Gastrocnemius medialis (tissue), 4 donors: Measurements from ENCODE around the gene MED17. TPM values are rescaled to one million over a fixed set of nuclear protein-coding genes. Genes with fewer than 3 reads are reported as not detected.

Experiments used
- ATAC-seq, 2 donors: fragments of 150-250 bp; one replicate each; pipeline ENCODE4 v1.9.1; 2016
- DNase-seq, 2 donors: peaks; one replicate each; pipeline ENCODE4 v3.0.0-alpha.2; 2019
- H3K27ac ChIP-seq, 4 donors: fragments of 200-600 bp; sonication (generic); 1 replicate in 1 of 4; 2 replicates in 3 of 4; pipeline ENCODE4 v1.5.1; 2016 to 2018; ENCODE audit warnings: mild to moderate bottlenecking in 2 of 4, moderate library complexity in 1 of 4
- H3K27me3 ChIP-seq, 3 donors: fragments of 200-600 bp; sonication (generic) in 2 of 3; 1 replicate in 1 of 3; 2 replicates in 2 of 3; pipeline versions ENCODE4 v1.5.1 to v1.6.0; 2016 to 2019; ENCODE audit warnings: mild to moderate bottlenecking in 1 of 3, moderate library complexity in 1 of 3
- H3K36me3 ChIP-seq, 2 donors: fragments of 200-600 bp; sonication (generic) in 1 of 2; one replicate each; pipeline ENCODE4 v1.5.1; 2017 to 2018
- H3K4me1 ChIP-seq, 2 donors: fragments of 200-600 bp; sonication (generic) in 1 of 2; one replicate each; pipeline ENCODE4 v1.5.1; 2016 to 2017; ENCODE audit warnings: mild to moderate bottlenecking in 2 of 2
- H3K4me3 ChIP-seq, 4 donors: fragments of 200-600 bp; sonication (generic) in 3 of 4; 1 replicate in 1 of 4; 2 replicates in 3 of 4; pipeline ENCODE4 v1.5.1; 2016 to 2019; ENCODE audit warnings: mild to moderate bottlenecking in 2 of 4
- H3K9me3 ChIP-seq, 3 donors: fragments of 200-600 bp; sonication (generic) in 2 of 3; 1 replicate in 1 of 3; 2 replicates in 2 of 3; pipeline ENCODE4 v1.5.1; 2016 to 2019
- CTCF ChIP-seq, 5 experiments: fragments of 450-650 bp in 3 of 5; fragments of 200-600 bp in 2 of 5; sonication (generic) in 2 of 5; IDR thresholded peaks in 4 of 5; conservative IDR thresholded peaks in 1 of 5; 1 replicate in 4 of 5; 2 replicates in 1 of 5; pipeline ENCODE4 v1.5.1; 2016 to 2019; ENCODE audit warnings: antibody characterized with exemption in 5 of 5, mild to moderate bottlenecking in 3 of 5, moderate library complexity in 3 of 5
- POLR2A ChIP-seq, 2 donors: fragments of 450-650 bp; IDR thresholded peaks; one replicate each; pipeline ENCODE4 v1.6.1; 2017; ENCODE audit warnings: antibody characterized with exemption in 2 of 2, mild to moderate bottlenecking in 2 of 2, moderate library complexity in 2 of 2
- in situ Hi-C, 4 donors: fragments of 200-750 bp; cut with MboI; loops; one replicate each; pipeline versions ENCODE4 v1.15.0 to v1.8.0; 2017; ENCODE audit warnings: low sequenced_read_pairs in 4 of 4
- intact Hi-C: fragments of 100-400 bp; cut with DNase I; formaldehyde crosslinking; loops from one replicate; pipeline ENCODE4 v1.15.1; 2023; ENCODE audit warnings: low total_unique reads
- total RNA-seq, 4 donors: library from RNA; depleted of rRNA; stranded (reverse); fragments of >200 nt; gene quantifications; one replicate each; pipeline versions ENCODE4 v1.1.0 to v1.2.3, GENCODE V29; 2016

Gene MED17
- total RNA-seq, 4 donors from 2014 or later: 12.3 to 14.0 (median 13.4) TPM

- ATAC-seq (no peak), DNase-seq (no peak)
- H3K9me3 ChIP-seq: no peaks in the 10 kb centered on the region
- H3K4me3 ChIP-seq: no peak overlapping the region
- H3K4me1 ChIP-seq: no peaks in the 10 kb centered on the region
- TF ChIP-seq POLR2A (IDR thresholded peaks at IDR 0.05) (no peak), CTCF (IDR thresholded peaks at IDR 0.05 in 4 of 5, conservative IDR thresholded peaks at IDR 0.05 in 1 of 5) (no peak)
- no peaks in the 10 kb centered on the region for H3K27me3 ChIP-seq
- H3K27ac ChIP-seq: no peak overlapping the region
- H3K36me3 ChIP-seq: no peaks in the 10 kb centered on the region
- intact Hi-C loops (no loop called here), in situ Hi-C loops (no loop called here)
Observed at GRCh38 chr11:93821617-93822016, 37.5 kb downstream of the MED17 start.

GRCh38 chr11:93822359-93822758 lies 38.3 kb downstream of the MED17 start:
- Histone ChIP-seq H3K27me3 (no peaks in the 10 kb centered on the region), H3K27ac (no peak overlapping the region), H3K9me3 (no peaks in the 10 kb centered on the region), H3K4me3 (no peak overlapping the region), H3K36me3 (no peaks in the 10 kb centered on the region), H3K4me1 (no peaks in the 10 kb centered on the region)
- TF ChIP-seq CTCF (IDR thresholded peaks at IDR 0.05 in 4 of 5, conservative IDR thresholded peaks at IDR 0.05 in 1 of 5) (no peak), POLR2A (IDR thresholded peaks at IDR 0.05) (no peak)
- DNase-seq (no peak), ATAC-seq (no peak)
- in situ Hi-C loops (no loop called here), intact Hi-C loops (no loop called here)

GRCh38 chr11:93823210-93823609 lies 39.1 kb downstream of the MED17 start:
- in situ Hi-C loops: no loop called here
- H3K9me3 ChIP-seq: no peaks in the 10 kb centered on the region
- ATAC-seq: no peak
- TF ChIP-seq CTCF (IDR thresholded peaks at IDR 0.05 in 4 of 5, conservative IDR thresholded peaks at IDR 0.05 in 1 of 5) (no peak), POLR2A (IDR thresholded peaks at IDR 0.05) (no peak)
- H3K4me1 ChIP-seq: no peaks in the 10 kb centered on the region
- H3K36me3 ChIP-seq: no peaks in the 10 kb centered on the region
- intact Hi-C loops: no loop called here
- H3K27me3 ChIP-seq: no peaks in the 10 kb centered on the region
- DNase-seq: no peak
- H3K27ac ChIP-seq: no peak overlapping the region
- H3K4me3 ChIP-seq: no peak overlapping the region

- DNase-seq: no peak
- no peak overlapping the region for H3K27ac ChIP-seq
- H3K36me3 ChIP-seq: no peaks in the 10 kb centered on the region
- H3K4me3 ChIP-seq: no peak overlapping the region
- H3K27me3 ChIP-seq: no peaks in the 10 kb centered on the region
- intact Hi-C loops: no loop called here
- no peaks in the 10 kb centered on the region for H3K4me1 ChIP-seq
- no peak for TF ChIP-seq CTCF (IDR thresholded peaks at IDR 0.05 in 4 of 5, conservative IDR thresholded peaks at IDR 0.05 in 1 of 5)
- TF ChIP-seq POLR2A (IDR thresholded peaks at IDR 0.05): no peak
- in situ Hi-C loops: no loop called here
- no peaks in the 10 kb centered on the region for H3K9me3 ChIP-seq
- no peak for ATAC-seq
Observed at GRCh38 chr11:93827363-93827762, 43.3 kb downstream of the MED17 start.

- no peak for ATAC-seq
- H3K27ac ChIP-seq: no peak overlapping the region
- in situ Hi-C loops: no loop called here
- H3K27me3 ChIP-seq: no peaks in the 10 kb centered on the region
- H3K9me3 ChIP-seq: no peaks in the 10 kb centered on the region
- H3K36me3 ChIP-seq: no peaks in the 10 kb centered on the region
- no peak for DNase-seq
- no peak overlapping the region for H3K4me3 ChIP-seq
- intact Hi-C loops: no loop called here
- no peaks in the 10 kb centered on the region for H3K4me1 ChIP-seq
- TF ChIP-seq POLR2A (IDR thresholded peaks at IDR 0.05) (no peak), CTCF (IDR thresholded peaks at IDR 0.05 in 4 of 5, conservative IDR thresholded peaks at IDR 0.05 in 1 of 5) (no peak)
Observed at GRCh38 chr11:93829598-93829997, 45.5 kb downstream of the MED17 start.
